Activated effector memory CD4-positive, alpha-beta T cell treated with anti-CD3 and anti-CD28 coated beads, Interleukin-2, amount 50 U/mL, for 16 hours (primary cell): Measurements from ENCODE around the gene CUEDC2.
A peak's percentile ranks its signal among the peaks of the same experiment; 100 is the strongest.

ENCODE experiments used
- DNase-seq: peaks from one replicate; pipeline ENCODE4 v3.0.0-alpha.2; 2020

The CUEDC2 gene

GRCh38 chr10:102424145-102424544 lies 8.2 kb downstream of the CUEDC2 start:
- DNase-seq, result no peak

GRCh38 chr10:102423372-102423968 lies 8.9 kb downstream of the CUEDC2 start:
- DNase-seq, result no peak

- peak; percentile 83 for DNase-seq
Observed at GRCh38 chr10:102422545-102423129, 9.7 kb downstream of the CUEDC2 start.

GRCh38 chr10:102421757-102422512 lies 10.4 kb downstream of the CUEDC2 start:
- DNase-seq, result peak; percentile 76

GRCh38 chr10:102421507-102421756 lies 10.9 kb downstream of the CUEDC2 start:
- no peak for DNase-seq

GRCh38 chr10:102420714-102421506 lies 11.5 kb downstream of the CUEDC2 start, which contains the start of gene FBXL15:
TSS of gene FBXL15 (plus strand) at chr10:102420836. CDS start at chr10:102421130, 294 bp downstream.
- peak; percentile 97 for DNase-seq

- DNase-seq, result no peak
Observed at GRCh38 chr10:102420181-102420713, 12.1 kb downstream of the CUEDC2 start.

GRCh38 chr10:102419269-102420180 lies 12.8 kb downstream of the CUEDC2 start:
- peak; percentile 91 for DNase-seq

GRCh38 chr10:102418622-102419268 lies 13.6 kb downstream of the CUEDC2 start, which contains the start of gene PSD:
TSS of gene PSD (minus strand) at chr10:102418785. CDS start at chr10:102417038, 1,747 bp downstream.
- no peak for DNase-seq

GRCh38 chr10:102416695-102417094 lies 15.7 kb downstream of the CUEDC2 start:
- no peak for DNase-seq

GRCh38 chr10:102416283-102416682 lies 16.1 kb downstream of the CUEDC2 start:
- DNase-seq, result no peak

GRCh38 chr10:102414749-102415148 lies 17.6 kb downstream of the CUEDC2 start:
- no peak for DNase-seq

GRCh38 chr10:102413806-102414561 lies 18.4 kb downstream of the CUEDC2 start:
- DNase-seq, result no peak

GRCh38 chr10:102413053-102413705 lies 19.2 kb downstream of the CUEDC2 start:
- peak; percentile 78 for DNase-seq

GRCh38 chr10:102412293-102412692 lies 20.1 kb downstream of the CUEDC2 start:
- DNase-seq, result no peak

- DNase-seq, result no peak
Observed at GRCh38 chr10:102411341-102412255, 20.8 kb downstream of the CUEDC2 start.

GRCh38 chr10:102410429-102411073 lies 21.8 kb downstream of the CUEDC2 start:
- peak; percentile 83 for DNase-seq
